ENCODE data around the gene ARSG. TPM values are rescaled to one million over a fixed set of nuclear protein-coding genes. Genes with fewer than 3 reads are reported as not detected.

ARSG gene
- total and polyA plus RNA-seq, 2 donors (not counting 1 experiment from before 2014, with no cell fraction given), result 5.5 to 18.4 TPM

DNA sequence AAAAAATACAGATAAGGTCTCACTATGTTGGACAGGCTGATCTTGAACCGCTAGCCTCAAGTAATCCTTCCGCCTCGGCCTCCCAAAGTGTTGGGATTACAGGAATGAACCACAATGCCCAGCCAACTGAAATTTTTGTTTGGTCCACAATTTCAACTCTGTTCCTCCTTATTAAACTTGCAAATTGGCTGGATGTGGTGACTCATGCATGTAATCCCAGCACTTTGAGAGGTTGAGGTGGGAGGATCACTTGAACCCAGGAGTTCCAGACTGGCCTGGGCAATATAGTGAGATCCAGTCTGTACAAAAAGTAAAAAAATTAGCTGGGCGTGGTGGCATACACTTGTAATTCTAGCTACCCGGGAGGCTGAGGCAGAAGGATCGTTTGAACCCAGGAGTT, 13.4 kb downstream of the ARSG start:
- 100% methylated on average over 3 of the region's 6 CpGs for WGBS (ENCODE audit: insufficient coverage)
- Histone ChIP-seq H3K9ac (ENCODE audit: low read length) (no peak overlapping the region), H3K4me1 (ENCODE audit: control insufficient read depth in 2 of 2, insufficient read depth in 2 of 2, low read length in 2 of 2) (no peaks in the 10 kb centered on the region), H2AFZ (ENCODE audit: insufficient read depth, low read depth, low read length, poor library complexity, severe bottlenecking) (no peak overlapping the region), H3K27me3 (replicated peaks in 1 of 4; ENCODE audit: control extremely low read depth in 1 of 4, control insufficient read depth in 3 of 4, insufficient read depth in 4 of 4, low read length in 3 of 4) (no peaks in the 10 kb centered on the region), H3K4me3 (ENCODE audit: control extremely low read depth in 1 of 5, extremely low read depth in 1 of 5, insufficient read depth in 1 of 5, low read depth in 2 of 5, low read length in 4 of 5) (no peak overlapping the region), H3K9me3 (ENCODE audit: control extremely low read depth in 1 of 3, control insufficient read depth in 2 of 3, insufficient read depth in 1 of 3, low read length in 2 of 3) (no peaks in the 10 kb centered on the region), H3K79me2 (ENCODE audit: control insufficient read depth, insufficient read depth, low read length) (no peaks in the 10 kb centered on the region), H3K36me3 (replicated peaks in 1 of 2; ENCODE audit: control extremely low read depth in 1 of 2, control insufficient read depth in 1 of 2, extremely low read depth in 1 of 2, insufficient read depth in 2 of 2, low read length in 1 of 2) (peaks cover 0 to 2% of the 10 kb centered on the region in 2 experiments), H3K4me2 (replicated peaks; ENCODE audit: low read depth, low read length, poor library complexity, severe bottlenecking) (no peak overlapping the region), H4K20me1 (ENCODE audit: control insufficient read depth, insufficient read depth, low read length, poor library complexity, severe bottlenecking) (no peaks in the 10 kb centered on the region), H3K27ac (ENCODE audit: low read length in 2 of 2) (no peak overlapping the region)
- ATAC-seq (ENCODE audit: low read depth), result no peak
- Mint-ChIP-seq H3K4me1 (no peaks in the 10 kb centered on the region), H3K27me3 (no peaks in the 10 kb centered on the region), H3K4me3 (no peak overlapping the region), H3K9me3 (ENCODE audit: insufficient read depth) (no peaks in the 10 kb centered on the region), H3K27ac (no peak overlapping the region)
- no peak for DNase-seq
- intact Hi-C loops (cut with micrococcal nuclease), result no loop called here
- no peak for TF ChIP-seq EZH2 (IDR thresholded peaks at IDR 0.05; ENCODE audit: borderline replicate concordance, insufficient read depth, low read depth, low read length, poor library complexity, severe bottlenecking)
- ChIA-PET POLR2A (no interaction called here), CTCF (interaction anchor here (1.3 kb wide), 1 partner anchor 95 kb away, joined by 4 read pairs; no protein-coding TSS in a partner anchor)

DNA sequence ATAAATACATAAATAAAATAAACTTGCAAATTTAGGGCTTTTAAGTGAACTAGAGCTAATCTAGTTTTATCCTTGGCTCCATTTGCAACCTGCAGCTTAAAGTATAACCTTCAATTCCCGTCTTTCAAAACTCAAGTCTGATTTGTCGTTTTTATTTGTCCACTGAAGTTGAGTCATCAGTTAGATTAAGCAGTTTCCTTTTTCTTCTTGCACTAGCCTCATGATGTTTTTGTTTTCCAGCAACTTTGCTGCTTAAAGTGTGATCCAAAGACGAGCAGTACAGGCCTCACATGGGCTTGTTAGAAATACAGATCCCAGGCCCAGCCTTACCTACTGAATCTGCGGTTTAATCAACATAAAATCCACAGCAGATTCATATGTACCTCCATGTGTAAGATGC, 13.8 kb downstream of the ARSG start:
- Histone ChIP-seq H2AFZ (ENCODE audit: insufficient read depth, low read depth, low read length, poor library complexity, severe bottlenecking) (no peak overlapping the region), H3K4me1 (ENCODE audit: control insufficient read depth in 2 of 2, insufficient read depth in 2 of 2, low read length in 2 of 2) (no peaks in the 10 kb centered on the region), H4K20me1 (ENCODE audit: control insufficient read depth, insufficient read depth, low read length, poor library complexity, severe bottlenecking) (no peaks in the 10 kb centered on the region), H3K9me3 (ENCODE audit: control extremely low read depth in 1 of 3, control insufficient read depth in 2 of 3, insufficient read depth in 1 of 3, low read length in 2 of 3) (no peaks in the 10 kb centered on the region), H3K27ac (ENCODE audit: low read length in 2 of 2) (no peak overlapping the region), H3K36me3 (replicated peaks in 1 of 2; ENCODE audit: control extremely low read depth in 1 of 2, control insufficient read depth in 1 of 2, extremely low read depth in 1 of 2, insufficient read depth in 2 of 2, low read length in 1 of 2) (peaks cover 0 to 2% of the 10 kb centered on the region in 2 experiments), H3K79me2 (ENCODE audit: control insufficient read depth, insufficient read depth, low read length) (no peaks in the 10 kb centered on the region), H3K9ac (ENCODE audit: low read length) (no peak overlapping the region), H3K27me3 (replicated peaks in 1 of 4; ENCODE audit: control extremely low read depth in 1 of 4, control insufficient read depth in 3 of 4, insufficient read depth in 4 of 4, low read length in 3 of 4) (no peaks in the 10 kb centered on the region), H3K4me3 (ENCODE audit: control extremely low read depth in 1 of 5, extremely low read depth in 1 of 5, insufficient read depth in 1 of 5, low read depth in 2 of 5, low read length in 4 of 5) (no peak overlapping the region), H3K4me2 (replicated peaks; ENCODE audit: low read depth, low read length, poor library complexity, severe bottlenecking) (no peak overlapping the region)
- H3K4me1 Mint-ChIP-seq, result no peaks in the 10 kb centered on the region
- 100% methylated on average over 1 of the region's 4 CpGs for WGBS (ENCODE audit: insufficient coverage)
- H3K27ac Mint-ChIP-seq, result no peak overlapping the region
- H3K27me3 Mint-ChIP-seq, result no peaks in the 10 kb centered on the region
- no peak overlapping the region for H3K4me3 Mint-ChIP-seq
- TF ChIP-seq, protein P1, sequence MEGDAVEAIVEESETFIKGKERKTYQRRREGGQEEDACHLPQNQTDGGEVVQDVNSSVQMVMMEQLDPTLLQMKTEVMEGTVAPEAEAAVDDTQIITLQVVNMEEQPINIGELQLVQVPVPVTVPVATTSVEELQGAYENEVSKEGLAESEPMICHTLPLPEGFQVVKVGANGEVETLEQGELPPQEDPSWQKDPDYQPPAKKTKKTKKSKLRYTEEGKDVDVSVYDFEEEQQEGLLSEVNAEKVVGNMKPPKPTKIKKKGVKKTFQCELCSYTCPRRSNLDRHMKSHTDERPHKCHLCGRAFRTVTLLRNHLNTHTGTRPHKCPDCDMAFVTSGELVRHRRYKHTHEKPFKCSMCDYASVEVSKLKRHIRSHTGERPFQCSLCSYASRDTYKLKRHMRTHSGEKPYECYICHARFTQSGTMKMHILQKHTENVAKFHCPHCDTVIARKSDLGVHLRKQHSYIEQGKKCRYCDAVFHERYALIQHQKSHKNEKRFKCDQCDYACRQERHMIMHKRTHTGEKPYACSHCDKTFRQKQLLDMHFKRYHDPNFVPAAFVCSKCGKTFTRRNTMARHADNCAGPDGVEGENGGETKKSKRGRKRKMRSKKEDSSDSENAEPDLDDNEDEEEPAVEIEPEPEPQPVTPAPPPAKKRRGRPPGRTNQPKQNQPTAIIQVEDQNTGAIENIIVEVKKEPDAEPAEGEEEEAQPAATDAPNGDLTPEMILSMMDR (IDR thresholded peaks at IDR 0.05), result no peak
- no peak for TF ChIP-seq EZH2 (IDR thresholded peaks at IDR 0.05; ENCODE audit: borderline replicate concordance, insufficient read depth, low read depth, low read length, poor library complexity, severe bottlenecking)
- ATAC-seq (ENCODE audit: low read depth) (no peak), DNase-seq (no peak)
- H3K9me3 Mint-ChIP-seq (ENCODE audit: insufficient read depth), result no peaks in the 10 kb centered on the region
- ChIA-PET POLR2A (no interaction called here), CTCF (interaction anchor here (1.3 kb wide), 1 partner anchor 94 kb away, joined by 4 read pairs; no protein-coding TSS in a partner anchor)
- intact Hi-C loops (cut with micrococcal nuclease), result no loop called here

All from B cell (primary cell).